Activated naive CD8-positive, alpha-beta T cell treated with anti-CD3 and anti-CD28 coated beads, Interleukin-2, amount 50 U/mL, for 16 hours (primary cell): ENCODE results near the gene PHB1.
"Not testable (repeated sequence)": the region's sequence is repeated elsewhere in the genome, so short reads cannot be mapped to it uniquely, and the experiment has no call there.

ENCODE experiments used
- DNase-seq: peaks from one replicate; pipeline ENCODE4 v3.0.0-alpha.2; 2020; ENCODE audit warnings: low read depth, low spot score

PHB1 gene

GRCh38 chr17:49439673-49440571 lies 25.2 kb upstream of the PHB1 start:
- DNase-seq: no peak

- DNase-seq: no peak
These were observed 24.6 kb upstream of the PHB1 start for GRCh38 chr17:49439305-49439672.

DNA sequence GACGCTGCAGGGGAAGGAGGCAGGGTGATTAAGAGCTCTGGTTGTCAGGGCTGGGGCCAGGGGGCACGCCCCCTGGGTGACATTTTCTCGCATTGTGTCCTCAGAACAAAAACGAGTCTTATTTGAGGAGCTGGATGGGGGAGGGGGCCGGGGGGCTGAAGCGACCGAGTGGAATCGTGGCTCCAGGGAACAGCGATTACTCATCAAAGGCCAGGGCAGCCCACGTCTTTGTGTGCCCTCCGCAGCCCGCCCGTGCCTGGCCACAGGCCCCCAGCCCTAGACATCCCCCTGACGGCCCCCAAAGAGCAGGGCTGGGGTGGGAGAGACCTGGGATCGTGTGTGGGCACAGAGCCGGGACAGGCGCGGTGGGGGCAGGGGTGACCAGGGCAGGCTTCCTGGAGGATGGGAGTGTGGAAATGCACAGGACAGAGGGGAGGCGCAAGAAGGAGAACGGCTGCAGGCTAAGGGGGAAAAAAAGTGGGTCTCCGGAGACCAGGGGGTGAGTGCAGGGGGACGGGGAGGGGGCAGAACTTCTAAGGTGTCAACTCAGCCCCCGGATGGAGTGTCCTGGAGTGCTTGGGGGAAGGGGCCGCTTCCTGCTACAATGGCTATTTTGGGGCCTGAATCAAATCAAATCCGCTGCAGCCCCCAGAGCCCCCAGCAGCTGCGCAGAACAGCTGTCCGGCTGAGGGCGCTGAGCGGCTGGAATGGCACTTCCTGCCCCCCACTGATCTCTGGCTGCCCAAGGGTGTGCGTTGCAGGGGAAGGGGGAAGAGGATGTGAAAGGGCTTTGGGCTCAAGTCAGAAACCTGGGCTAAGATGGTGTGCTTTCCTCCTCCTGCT lies 24.0 kb upstream of the PHB1 start:
- no peak for DNase-seq

DNA sequence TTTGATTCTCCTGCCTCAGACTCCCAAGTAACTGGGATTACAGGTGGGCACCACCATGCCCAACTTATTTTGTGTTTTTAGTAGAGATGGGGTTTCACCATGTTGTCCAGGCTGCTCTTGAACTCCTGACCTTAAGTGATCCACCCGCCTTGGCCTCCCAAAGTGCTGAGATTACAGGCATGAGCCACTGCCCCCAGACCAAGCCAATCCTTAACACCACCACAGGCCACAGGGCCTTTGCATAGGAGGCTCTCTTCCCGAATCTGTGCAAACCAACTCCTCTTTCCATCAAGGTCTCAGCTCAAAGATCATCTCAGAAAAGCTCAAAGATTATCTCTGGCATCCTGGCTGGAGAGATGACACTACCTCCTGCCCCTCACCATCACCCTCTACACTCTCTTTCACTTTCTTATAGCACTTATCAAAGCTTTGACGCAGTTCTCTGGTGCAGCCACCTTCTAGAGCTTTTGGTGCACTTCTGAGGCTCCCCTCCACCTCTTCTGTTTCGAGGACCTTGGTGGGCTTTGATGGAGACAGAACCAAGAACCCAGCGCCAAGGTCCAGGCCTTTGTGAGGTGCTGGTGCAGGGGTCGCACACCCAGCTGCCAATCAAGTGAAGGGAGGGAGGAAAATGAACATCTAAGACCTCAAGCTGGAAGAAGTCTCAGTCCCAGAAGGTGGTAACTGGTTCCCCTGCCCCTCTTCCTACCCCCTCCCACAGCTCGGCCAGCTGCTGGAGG lies 23.2 kb upstream of the PHB1 start:
- no peak for DNase-seq

- DNase-seq: no peak
These were observed 21.5 kb upstream of the PHB1 start for GRCh38 chr17:49436174-49436573.

- no peak for DNase-seq
These were observed 21.0 kb upstream of the PHB1 start for GRCh38 chr17:49435671-49436029.

DNA sequence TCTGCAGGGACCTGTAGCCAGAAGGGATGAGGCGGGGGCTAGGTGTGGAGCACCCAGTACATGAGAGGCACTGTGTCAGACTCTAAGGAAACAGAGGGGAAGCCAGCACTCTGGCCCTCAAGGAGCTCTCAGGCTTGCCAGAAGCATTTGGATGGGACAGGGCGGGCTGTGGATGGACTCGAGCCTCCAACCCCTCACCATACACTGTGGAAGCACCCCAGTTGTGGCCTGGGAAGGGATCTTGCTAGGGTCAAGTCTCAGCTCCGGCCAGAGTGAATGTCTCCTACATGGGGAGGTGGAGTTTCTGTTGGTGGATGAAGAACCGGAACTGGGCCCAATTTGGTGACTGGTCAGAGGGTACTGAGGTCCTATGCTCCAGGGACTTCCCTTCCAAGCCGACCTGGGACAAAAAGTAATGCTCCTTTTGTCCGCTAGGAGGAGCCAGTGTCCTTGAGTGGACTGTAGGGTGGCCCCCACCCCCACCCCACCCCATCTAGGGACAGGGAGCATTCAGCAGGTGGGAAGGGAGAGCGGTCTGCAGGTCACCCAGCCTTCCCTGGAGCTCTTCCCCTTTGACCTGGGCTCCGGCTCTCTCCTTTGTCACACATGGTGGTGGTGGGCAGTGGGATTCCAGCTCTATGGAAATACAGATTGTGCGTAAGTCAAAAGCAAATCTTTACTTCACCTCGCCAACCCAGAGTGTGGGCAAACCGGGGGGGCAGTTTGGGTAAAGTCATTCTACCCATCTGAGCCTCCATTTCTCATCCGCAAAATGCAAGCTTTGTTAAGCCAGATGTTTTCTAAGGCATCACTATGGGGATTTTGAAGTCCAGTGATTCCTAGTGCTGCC lies 20.4 kb upstream of the PHB1 start:
- DNase-seq: no peak

DNA sequence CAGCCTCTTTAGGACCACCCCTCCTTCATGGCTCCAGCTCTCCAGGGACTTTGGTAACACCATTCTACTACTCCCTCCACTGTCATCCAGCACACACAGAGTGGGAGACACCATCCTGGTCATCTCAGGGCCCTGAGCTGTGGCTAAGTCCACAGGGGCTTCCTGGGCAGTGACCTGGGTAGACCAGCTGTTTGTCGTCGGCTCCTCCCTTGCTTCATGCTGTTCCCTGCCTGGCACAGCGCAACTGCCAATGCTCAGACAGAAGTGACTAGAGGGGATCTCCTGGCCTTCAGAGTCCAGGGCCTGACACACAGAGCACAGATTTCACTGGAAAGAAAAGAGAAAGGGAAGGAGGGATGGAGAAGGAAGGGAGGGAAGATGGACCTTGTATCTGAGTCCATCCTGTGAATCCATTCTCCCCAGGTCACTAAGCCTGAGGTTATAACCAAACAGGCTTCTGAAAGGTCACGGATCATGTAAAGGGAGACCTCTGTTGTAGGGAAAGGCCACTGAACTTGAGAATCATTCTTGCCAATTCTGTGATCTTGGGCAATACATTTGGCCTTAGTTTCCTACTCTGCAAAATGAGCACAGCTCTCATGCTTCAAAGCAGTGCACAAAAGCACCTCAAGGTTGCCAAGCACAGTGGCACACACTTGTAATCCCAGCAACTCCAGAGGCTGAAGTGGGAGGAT lies 18.5 kb upstream of the PHB1 start:
- DNase-seq: no peak

DNA sequence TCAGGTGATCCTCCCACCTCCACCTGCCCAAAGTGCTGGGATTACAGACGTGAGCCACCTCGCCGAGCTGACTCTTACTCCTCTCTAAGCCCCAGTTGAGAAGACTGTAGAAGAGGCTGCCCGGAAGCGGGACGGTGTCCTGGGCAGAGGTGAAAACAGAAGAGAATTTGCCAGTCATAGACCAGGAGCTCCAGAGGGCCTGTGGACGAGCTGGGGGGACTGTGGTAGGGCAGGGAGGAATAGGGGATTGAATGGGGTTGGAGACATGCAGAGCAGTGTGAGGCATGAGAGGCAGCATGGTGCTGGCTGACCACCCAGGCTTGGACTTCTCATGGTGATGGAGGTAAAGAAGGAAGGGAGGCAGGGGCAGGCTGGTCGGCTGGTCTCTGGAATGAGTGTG lies 17.1 kb upstream of the PHB1 start:
- no peak for DNase-seq

- DNase-seq: no peak
These were observed 10.3 kb upstream of the PHB1 start for GRCh38 chr17:49425004-49425286.

GRCh38 chr17:49424276-49425003 lies 9.8 kb upstream of the PHB1 start:
- DNase-seq: not testable (repeated sequence)

DNA sequence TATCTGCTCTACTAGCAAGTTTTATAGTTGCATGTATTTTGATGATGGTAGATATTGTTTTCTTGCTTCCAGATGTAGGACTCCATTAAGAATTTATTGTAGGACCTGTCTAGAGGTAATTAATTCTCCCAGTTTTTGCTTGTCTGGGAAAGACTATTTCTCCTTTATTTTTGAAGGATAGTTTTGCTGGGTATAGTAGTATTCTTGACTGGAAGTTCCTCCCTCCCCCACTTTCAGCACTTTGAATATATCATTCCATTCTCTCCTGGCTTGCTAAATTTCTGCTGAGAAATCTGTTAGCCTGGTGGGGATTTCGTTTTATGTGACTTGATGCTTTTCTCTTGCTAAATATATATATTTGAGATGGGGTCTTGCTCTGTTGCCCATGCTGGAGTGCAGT lies 8.0 kb upstream of the PHB1 start:
- DNase-seq: no peak

GRCh38 chr17:49419761-49420160 lies 5.1 kb upstream of the PHB1 start:
- not testable (repeated sequence) for DNase-seq

- not testable (repeated sequence) for DNase-seq
These were observed 4.4 kb upstream of the PHB1 start for GRCh38 chr17:49418754-49419740.

- no peak for DNase-seq
These were observed 436 bp downstream of the PHB1 start for GRCh38 chr17:49414271-49414621.

GRCh38 chr17:49409066-49409465 lies 5.6 kb downstream of the PHB1 start:
- no peak for DNase-seq

DNA sequence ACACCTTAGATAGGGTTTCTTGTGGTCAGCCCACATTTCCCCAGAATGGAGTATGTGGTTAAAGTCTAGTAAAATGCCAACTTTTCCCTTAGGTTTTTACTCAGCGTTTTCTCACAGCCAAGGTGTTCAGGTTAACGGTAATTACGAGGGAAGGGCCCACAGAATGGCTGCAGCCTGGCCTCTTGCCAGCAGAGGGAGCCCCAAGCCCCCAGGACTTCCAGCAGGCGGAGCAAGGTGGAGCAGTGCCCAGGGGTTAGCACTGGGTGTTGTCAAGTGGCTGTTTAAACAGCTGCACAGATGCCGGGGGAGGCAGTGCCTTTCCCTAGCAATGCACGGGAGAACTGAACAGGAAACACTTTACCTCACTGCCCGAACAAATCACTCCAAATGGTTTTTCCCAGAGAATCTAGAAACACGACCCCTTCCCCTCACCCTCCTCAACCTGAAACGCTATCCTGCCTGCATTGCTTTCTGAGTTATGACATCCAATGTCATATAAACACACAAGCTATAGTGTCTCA lies 6.6 kb downstream of the PHB1 start:
- DNase-seq: peak; percentile 64

DNA sequence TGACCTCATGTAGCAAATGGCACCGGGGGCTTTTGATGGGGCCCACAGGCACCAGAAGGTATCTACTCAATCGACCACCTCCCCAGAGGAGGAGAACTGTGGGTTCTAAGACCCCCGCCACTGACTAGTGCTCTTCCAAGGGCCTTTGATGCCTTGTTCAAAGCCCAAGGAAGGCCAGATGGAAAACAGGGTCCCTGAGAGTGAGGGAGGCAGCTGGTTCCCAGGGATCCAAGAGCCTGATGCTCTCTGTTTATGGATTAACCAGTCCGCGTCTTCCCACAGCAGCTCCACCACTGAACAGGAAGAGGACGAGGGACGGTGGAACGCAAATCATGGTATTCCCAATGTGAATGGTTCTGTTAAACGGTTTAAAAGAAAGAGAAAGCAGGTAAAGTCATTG lies 7.6 kb downstream of the PHB1 start:
- no peak for DNase-seq
